ENCODE results near the gene TXNRD2. TPM values are rescaled to one million over a fixed set of nuclear protein-coding genes. Genes with fewer than 3 reads are reported as not detected.

TXNRD2 gene
- total RNA-seq, 4 donors from 2014 or later: 8.4 to 33.2 (median 15.7) TPM

DNA sequence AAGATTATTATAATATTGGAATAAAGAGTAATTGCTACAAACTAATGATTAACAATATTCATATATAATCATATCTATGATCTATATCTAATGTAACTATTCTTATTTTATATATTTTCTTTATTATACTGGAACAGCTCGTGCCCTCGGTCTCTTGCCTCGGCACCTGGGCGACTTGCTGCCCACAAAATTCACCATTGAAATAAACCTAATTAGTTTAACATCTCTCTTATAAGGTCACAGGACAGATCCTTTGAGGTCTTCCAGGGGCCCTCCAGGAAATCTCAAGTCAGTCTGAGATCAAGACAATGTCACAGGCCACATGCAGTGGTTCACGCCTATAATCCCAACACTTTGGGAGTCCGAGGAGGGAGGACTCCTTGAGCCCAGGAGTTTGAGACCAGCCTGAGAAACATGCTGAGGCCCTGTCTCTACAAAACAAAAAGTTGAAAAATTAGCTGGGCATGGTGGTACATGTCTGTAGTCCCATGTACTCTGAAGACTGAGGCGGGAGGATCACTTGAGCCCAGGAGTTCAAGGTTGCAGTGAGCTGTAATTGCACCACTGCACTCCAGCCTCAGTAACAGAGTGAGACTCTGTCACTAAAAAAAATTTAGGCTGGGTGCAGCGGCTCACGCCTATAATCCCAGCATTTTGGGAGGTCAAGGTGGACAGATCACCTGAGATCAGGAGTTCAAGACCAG, 6.6 kb upstream of the TXNRD2 start:
- no peak for DNase-seq (ENCODE audit: low spot score in 2 of 2)
- 69% methylated on average over 9 of the region's 9 CpGs for WGBS
- H3K36me3 ChIP-seq: no peaks in the 10 kb centered on the region
- H3K27me3 ChIP-seq: no peaks in the 10 kb centered on the region
- peaks cover 32% of the 10 kb centered on the region for H3K4me1 ChIP-seq
- no peak overlapping the region for H3K27ac ChIP-seq
- no peak for TF ChIP-seq POLR2A (IDR thresholded peaks at IDR 0.05)
- TF ChIP-seq, protein P1, sequence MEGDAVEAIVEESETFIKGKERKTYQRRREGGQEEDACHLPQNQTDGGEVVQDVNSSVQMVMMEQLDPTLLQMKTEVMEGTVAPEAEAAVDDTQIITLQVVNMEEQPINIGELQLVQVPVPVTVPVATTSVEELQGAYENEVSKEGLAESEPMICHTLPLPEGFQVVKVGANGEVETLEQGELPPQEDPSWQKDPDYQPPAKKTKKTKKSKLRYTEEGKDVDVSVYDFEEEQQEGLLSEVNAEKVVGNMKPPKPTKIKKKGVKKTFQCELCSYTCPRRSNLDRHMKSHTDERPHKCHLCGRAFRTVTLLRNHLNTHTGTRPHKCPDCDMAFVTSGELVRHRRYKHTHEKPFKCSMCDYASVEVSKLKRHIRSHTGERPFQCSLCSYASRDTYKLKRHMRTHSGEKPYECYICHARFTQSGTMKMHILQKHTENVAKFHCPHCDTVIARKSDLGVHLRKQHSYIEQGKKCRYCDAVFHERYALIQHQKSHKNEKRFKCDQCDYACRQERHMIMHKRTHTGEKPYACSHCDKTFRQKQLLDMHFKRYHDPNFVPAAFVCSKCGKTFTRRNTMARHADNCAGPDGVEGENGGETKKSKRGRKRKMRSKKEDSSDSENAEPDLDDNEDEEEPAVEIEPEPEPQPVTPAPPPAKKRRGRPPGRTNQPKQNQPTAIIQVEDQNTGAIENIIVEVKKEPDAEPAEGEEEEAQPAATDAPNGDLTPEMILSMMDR (IDR thresholded peaks at IDR 0.05): no peak
- no peak for TF ChIP-seq POLR2AphosphoS5 (IDR thresholded peaks at IDR 0.05)
- TF ChIP-seq EP300 (IDR thresholded peaks at IDR 0.05): no peak
- H3K4me3 ChIP-seq: no peak overlapping the region
- no peaks in the 10 kb centered on the region for H3K9me3 ChIP-seq

DNA sequence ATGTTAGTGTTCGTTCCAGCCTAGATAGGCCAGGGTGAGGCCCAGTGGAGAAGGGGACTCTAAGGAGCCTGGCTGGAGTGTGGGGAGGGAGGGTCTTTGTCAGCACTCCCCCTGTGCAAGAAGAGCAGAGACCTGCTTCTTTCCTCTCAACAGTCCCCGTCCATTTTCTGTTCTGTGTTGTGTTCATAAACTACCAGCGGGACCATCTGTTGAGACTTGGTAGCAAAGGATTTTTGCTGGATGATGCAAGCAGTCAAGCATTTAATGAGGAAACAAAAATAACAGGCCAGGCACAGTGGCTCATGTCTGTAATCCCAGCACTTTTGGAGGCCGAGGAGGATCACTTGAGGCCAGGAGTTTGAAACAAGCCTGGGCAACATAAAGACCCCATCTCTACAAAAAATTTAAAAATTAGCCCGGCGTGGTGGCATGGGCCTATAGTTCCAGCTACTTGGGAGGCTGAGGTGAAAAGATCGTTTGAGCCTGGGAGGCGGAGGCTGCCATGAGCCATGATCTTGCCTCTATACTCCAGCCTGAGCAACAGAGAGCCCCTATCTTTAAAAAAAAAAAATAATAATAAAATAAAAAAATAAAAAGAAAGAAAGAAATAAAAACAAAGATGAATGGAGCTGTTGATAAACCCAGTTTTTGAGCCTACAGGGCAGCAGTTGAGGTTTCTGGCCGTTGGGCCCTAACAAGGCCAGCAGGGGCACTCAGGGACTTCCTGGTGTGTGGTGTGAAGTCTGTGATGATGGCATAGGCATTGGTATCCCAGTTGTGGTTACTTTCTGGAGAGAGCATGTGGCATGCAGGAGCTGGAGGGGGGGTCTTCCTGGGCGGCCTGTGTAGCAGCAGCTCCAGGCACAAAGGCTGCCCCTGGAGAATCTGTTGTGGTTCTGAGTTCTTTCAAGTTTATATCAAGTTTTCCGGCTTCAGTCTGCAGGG, 1.7 kb upstream of the TXNRD2 start:
- no peak for DNase-seq (ENCODE audit: low spot score in 2 of 2)
- 37% methylated on average over 10 of the region's 11 CpGs for WGBS
- peak overlapping the region; percentile 70 for H3K4me3 ChIP-seq
- no peaks in the 10 kb centered on the region for H3K9me3 ChIP-seq
- TF ChIP-seq, protein P1 (IDR thresholded peaks at IDR 0.05): no peak
- TF ChIP-seq POLR2A (IDR thresholded peaks at IDR 0.05) (peak in 1 of 2 donors; percentile 13), POLR2AphosphoS5 (IDR thresholded peaks at IDR 0.05) (peak in 1 of 3 donors; percentile 29), EP300 (IDR thresholded peaks at IDR 0.05) (no peak)
- peaks cover 43% of the 10 kb centered on the region for H3K4me1 ChIP-seq
- no peaks in the 10 kb centered on the region for H3K36me3 ChIP-seq
- no peaks in the 10 kb centered on the region for H3K27me3 ChIP-seq
- peak overlapping the region; percentile 95 for H3K27ac ChIP-seq

DNA sequence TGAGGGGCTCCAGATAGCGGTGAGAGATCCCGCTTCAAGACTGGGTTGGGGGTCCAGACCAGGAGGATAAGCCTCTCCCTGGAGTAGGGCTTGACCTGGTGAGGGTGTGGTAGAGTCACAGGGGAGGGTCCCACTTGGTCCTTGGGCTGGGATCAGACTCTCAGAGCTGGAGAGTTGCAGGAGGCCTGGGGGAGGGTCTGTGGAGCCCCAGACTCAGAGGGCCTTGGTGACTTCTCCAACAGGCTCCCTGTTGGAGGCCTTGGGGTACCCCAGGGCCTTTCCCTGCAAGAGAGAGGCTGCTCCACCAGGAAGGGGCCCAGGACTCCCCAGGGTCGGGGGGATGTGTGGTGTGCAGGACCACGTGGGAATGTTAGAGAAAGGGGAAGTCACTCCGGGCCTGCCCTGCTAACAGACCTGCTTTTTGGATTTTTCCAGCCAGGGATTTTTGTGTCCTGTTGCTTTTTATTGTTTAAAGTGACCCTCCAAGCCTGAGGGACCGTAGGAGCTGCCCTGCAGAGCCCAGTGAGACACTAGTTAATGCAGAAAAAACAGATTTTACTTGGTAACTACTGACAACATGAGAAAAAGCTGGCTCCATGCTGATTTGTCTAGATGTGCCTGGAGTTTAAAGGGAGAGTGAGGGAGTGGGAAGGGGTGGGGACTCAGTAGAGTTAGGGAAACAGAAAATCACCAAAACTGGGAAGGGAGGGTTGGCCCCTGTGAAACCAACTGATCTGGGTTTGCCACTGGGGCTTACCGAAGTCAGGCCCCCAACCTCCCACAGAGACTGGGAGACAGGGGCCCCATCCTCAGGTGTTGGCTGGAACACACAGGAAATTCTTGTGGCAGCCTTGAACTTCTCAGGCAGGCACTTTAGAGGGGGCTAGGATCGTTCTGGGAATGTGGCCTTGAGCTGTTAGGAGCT, 801 bp upstream of the TXNRD2 start:
- DNase-seq (ENCODE audit: low spot score in 2 of 2): no peak
- Histone ChIP-seq H3K27ac (peak overlapping the region; percentile 95), H3K4me3 (peak overlapping the region; percentile 70), H3K36me3 (no peaks in the 10 kb centered on the region), H3K9me3 (no peaks in the 10 kb centered on the region), H3K27me3 (no peaks in the 10 kb centered on the region), H3K4me1 (peaks cover 35% of the 10 kb centered on the region)
- TF ChIP-seq POLR2AphosphoS5 (IDR thresholded peaks at IDR 0.05) (no peak), POLR2A (IDR thresholded peaks at IDR 0.05) (no peak), EP300 (IDR thresholded peaks at IDR 0.05) (no peak)
- WGBS: 3% methylated on average over 8 of the region's 8 CpGs

DNA sequence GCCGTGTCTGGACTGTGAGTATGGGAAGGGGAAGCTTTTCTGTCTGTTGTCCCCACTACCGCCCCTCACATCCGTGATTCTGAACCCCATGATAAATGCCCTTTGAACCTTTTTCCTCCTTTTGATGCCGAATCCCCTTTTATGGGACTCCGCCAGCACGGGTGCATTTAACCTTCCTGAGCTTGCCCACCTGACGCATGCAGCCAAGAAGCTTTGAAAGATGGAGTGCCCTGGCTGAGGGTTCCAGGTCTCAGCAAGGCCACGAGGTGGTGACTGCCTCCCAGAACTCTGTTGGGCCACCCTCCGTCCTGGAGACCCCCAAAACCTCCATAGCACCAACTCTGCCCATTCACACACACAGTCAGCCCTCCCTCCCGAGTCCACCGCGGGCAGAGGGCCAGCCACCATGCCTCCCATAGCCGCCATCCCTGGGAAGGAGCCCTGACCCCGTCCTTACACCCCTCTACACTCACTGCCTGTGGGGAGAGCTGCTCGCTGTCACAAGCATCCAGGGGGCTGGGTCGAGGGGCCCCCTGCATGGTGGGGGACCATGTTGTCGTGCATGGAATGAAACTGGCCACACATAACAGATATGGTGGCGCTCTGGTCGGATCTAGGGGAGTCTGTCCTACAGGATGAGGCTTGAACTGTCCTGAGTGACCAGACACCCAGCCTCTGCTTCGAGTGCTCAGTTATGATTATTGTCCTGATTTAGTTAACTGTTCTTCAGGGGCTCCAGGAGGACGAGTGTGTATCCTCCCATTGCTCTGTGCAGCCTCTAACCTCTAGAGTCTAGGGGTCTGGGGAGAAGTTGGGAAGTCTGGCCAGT, 868 bp downstream of the TXNRD2 start:
- no peaks in the 10 kb centered on the region for H3K27me3 ChIP-seq
- H3K36me3 ChIP-seq: no peaks in the 10 kb centered on the region
- WGBS: 66% methylated on average over 20 of the region's 21 CpGs
- DNase-seq (ENCODE audit: low spot score in 2 of 2): no peak
- peak overlapping the region; percentile 95 for H3K27ac ChIP-seq
- H3K9me3 ChIP-seq: no peaks in the 10 kb centered on the region
- TF ChIP-seq, protein P1 (IDR thresholded peaks at IDR 0.05): no peak
- TF ChIP-seq EP300 (IDR thresholded peaks at IDR 0.05) (no peak), POLR2AphosphoS5 (IDR thresholded peaks at IDR 0.05) (no peak), POLR2A (IDR thresholded peaks at IDR 0.05) (no peak)
- H3K4me3 ChIP-seq: peak overlapping the region; percentile 70
- peaks cover 35% of the 10 kb centered on the region for H3K4me1 ChIP-seq
